Bronchial epithelial cell (primary cell): ENCODE results near the gene CACNB2. TPM values are rescaled to one million over a fixed set of nuclear protein-coding genes. Genes with fewer than 3 reads are reported as not detected.
A peak's percentile ranks its signal among the peaks of the same experiment; 100 is the strongest.

Experiments used
- DNase-seq: peaks from one replicate; pipeline ENCODE4 v3.0.0-alpha.2; 2010; ENCODE audit warnings: low read depth
- FAIRE-seq: peaks from 2 replicates; lab custom pipeline; 2011; peaks lifted over from hg19 to GRCh38; lab: Jason Lieb, UNC
- H3K27me3 ChIP-seq: 2 replicates; pipeline ENCODE4 v1.5.1; 2011; ENCODE audit warnings: low read length; ENCODE audit not compliant: control insufficient read depth, insufficient read depth
- H3K36me3 ChIP-seq: 2 replicates; pipeline ENCODE4 v1.5.1; 2011; ENCODE audit warnings: low read length; ENCODE audit not compliant: control insufficient read depth, insufficient read depth
- H3K4me3 ChIP-seq: 2 replicates; pipeline ENCODE4 v1.5.1; 2011; ENCODE audit warnings: mild to moderate bottlenecking, low read depth, low read length, control low read depth
- total RNA-seq: library from RNA; depleted of rRNA; stranded (reverse); fragments of >200 nt; gene quantifications from 2 replicates; pipeline ENCODE4 v1.2.1, GENCODE V29; 2014
- TF ChIP-seq, protein P1 (sequence below): IDR thresholded peaks from 2 replicates; pipeline ENCODE4 v1.5.1; 2011; ENCODE audit warnings: mild to moderate bottlenecking, moderate library complexity, low read length, control low read depth, inconsistent platforms; ENCODE audit not compliant: insufficient read depth, severe bottlenecking

The CACNB2 gene
- total RNA-seq, 1 donor from 2014 or later: not detected

GRCh38 chr10:18229826-18230225, 89.6 kb downstream of the CACNB2 start:
- no peak overlapping the region for H3K4me3 ChIP-seq
- FAIRE-seq (no peak), DNase-seq (peak; percentile 64)
- TF ChIP-seq, protein P1, sequence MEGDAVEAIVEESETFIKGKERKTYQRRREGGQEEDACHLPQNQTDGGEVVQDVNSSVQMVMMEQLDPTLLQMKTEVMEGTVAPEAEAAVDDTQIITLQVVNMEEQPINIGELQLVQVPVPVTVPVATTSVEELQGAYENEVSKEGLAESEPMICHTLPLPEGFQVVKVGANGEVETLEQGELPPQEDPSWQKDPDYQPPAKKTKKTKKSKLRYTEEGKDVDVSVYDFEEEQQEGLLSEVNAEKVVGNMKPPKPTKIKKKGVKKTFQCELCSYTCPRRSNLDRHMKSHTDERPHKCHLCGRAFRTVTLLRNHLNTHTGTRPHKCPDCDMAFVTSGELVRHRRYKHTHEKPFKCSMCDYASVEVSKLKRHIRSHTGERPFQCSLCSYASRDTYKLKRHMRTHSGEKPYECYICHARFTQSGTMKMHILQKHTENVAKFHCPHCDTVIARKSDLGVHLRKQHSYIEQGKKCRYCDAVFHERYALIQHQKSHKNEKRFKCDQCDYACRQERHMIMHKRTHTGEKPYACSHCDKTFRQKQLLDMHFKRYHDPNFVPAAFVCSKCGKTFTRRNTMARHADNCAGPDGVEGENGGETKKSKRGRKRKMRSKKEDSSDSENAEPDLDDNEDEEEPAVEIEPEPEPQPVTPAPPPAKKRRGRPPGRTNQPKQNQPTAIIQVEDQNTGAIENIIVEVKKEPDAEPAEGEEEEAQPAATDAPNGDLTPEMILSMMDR: no peak
- no peaks in the 10 kb centered on the region for H3K36me3 ChIP-seq
- no peaks in the 10 kb centered on the region for H3K27me3 ChIP-seq

DNA sequence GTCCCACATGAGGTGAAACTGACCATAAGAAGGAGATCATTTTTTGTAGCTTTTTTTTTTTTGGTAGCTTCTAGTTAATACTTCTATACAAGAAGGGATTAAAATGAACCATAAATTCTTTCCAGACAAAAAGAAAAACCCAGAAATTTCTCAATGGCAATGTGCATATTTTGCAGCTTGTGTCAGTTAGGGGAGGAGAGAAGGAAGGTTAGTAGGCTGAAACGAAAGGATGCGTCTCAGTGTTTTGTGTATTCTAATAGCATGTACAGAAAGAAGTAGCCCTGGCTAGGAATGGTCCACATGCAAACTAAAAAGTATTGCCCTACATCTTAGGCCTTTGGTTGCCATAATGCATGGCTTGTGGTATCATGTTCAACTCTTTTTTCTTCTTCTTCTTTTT, 90.6 kb downstream of the CACNB2 start:
- DNase-seq: no peak
- no peak overlapping the region for H3K4me3 ChIP-seq
- FAIRE-seq: no peak

DNA sequence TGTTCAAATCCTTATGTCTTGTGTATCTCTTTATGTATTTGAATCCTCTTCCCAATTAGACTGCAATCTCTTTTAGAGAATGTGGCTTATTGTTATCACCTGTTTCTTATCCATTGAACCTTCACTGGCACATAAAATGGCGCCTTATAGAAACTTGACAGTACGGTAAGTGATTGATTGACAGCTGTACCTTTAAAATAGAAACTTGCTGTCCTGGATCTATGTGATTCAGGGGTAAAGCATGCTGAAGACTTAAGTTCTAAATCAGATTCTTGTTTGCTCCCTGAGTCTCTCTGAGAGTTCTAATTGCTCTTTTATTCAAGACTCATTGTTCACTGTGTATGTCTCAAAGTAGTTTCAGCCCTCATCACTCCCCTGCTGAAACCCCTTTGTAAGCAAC, 91.3 kb downstream of the CACNB2 start:
- Histone ChIP-seq H3K4me3 (no peak overlapping the region), H3K27me3 (no peaks in the 10 kb centered on the region), H3K36me3 (no peaks in the 10 kb centered on the region)
- DNase-seq (no peak), FAIRE-seq (no peak)
- TF ChIP-seq, protein P1: no peak

More for the DNA sequence above, 90.6 kb downstream of the CACNB2 start:
- TF ChIP-seq, protein P1: no peak
- Histone ChIP-seq H3K27me3 (no peaks in the 10 kb centered on the region), H3K36me3 (no peaks in the 10 kb centered on the region)

- FAIRE-seq (no peak), DNase-seq (no peak)
- H3K36me3 ChIP-seq: no peaks in the 10 kb centered on the region
- H3K4me3 ChIP-seq: no peak overlapping the region
- TF ChIP-seq, protein P1: no peak
- no peaks in the 10 kb centered on the region for H3K27me3 ChIP-seq
These were observed 93.6 kb downstream of the CACNB2 start for GRCh38 chr10:18233775-18234174.

DNA sequence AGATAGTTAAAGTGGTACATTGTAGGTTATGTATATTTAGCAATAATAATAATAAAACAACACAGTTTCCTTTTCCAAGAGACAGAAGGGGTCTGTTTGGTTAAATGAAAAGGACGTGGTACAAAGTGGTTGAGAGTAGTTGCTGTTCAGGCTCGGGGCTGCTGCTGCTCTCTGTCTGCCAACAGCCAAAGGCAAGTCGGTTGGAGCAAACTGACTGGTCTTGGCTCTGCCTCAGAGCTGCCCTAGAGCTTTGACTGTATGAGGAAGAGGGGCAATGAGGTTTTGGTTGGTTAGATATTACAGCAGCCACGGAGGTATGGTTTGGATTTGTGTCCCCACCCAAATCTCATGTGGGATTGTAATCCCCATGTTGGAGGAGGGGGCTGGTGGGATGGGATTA, 95.3 kb downstream of the CACNB2 start:
- no peaks in the 10 kb centered on the region for H3K36me3 ChIP-seq
- no peaks in the 10 kb centered on the region for H3K27me3 ChIP-seq
- TF ChIP-seq, protein P1: no peak
- no peak for FAIRE-seq
- H3K4me3 ChIP-seq: no peak overlapping the region
- no peak for DNase-seq

DNA sequence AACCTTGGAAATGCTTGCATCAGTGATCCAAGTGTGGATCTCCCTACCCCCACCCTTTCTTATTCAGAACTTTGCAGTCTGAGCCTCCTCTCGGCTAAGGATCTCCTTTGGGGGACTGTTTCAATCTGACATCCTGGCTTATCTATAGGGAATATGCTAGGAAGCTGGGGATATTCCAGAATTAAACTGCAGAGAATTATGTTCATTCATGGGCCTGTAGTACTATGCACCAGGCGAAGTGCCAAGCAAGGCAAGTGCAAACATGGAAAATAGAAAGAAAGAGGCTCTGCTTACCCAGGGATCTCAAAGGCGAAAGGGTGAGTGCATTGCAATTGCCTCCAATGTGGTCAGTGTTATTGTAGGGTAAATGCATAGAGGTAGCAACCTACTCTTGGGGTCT, 96.5 kb downstream of the CACNB2 start:
- H3K4me3 ChIP-seq: no peak overlapping the region
- TF ChIP-seq, protein P1: no peak
- DNase-seq (peak; percentile 17), FAIRE-seq (no peak)
- H3K27me3 ChIP-seq: no peaks in the 10 kb centered on the region
- H3K36me3 ChIP-seq: no peaks in the 10 kb centered on the region
